Thoracic aorta (tissue), 2 donors: Measurements from ENCODE around the gene TCF4. TPM values are rescaled to one million over a fixed set of nuclear protein-coding genes. Genes with fewer than 3 reads are reported as not detected.

Experiments used
- ATAC-seq: fragments of 150-250 bp; one replicate; pipeline ENCODE4 v1.8.0; 2017; ENCODE audit warnings: low read depth; ENCODE audit not compliant: insufficient number of reproducible peaks, low FRiP score
- DNase-seq: peaks from one replicate; pipeline ENCODE4 v3.0.0-alpha.2; 2020; ENCODE audit warnings: low spot score
- H3K27ac ChIP-seq, 2 donors: fragments of 200-600 bp; sonication (generic); 1 replicate in 1 of 2; 2 replicates in 1 of 2; pipeline ENCODE4 v1.5.1; 2016; ENCODE audit warnings: mild to moderate bottlenecking in 2 of 2, moderate library complexity in 2 of 2
- H3K27me3 ChIP-seq: fragments of 200-600 bp; sonication (generic); replicated peaks from 2 replicates; pipeline ENCODE4 v1.6.0; 2016; ENCODE audit warnings: mild to moderate bottlenecking; ENCODE audit not compliant: insufficient read depth
- H3K36me3 ChIP-seq: fragments of 200-600 bp; sonication (generic); one replicate; pipeline ENCODE4 v1.5.1; 2016
- H3K4me1 ChIP-seq, 2 donors: fragments of 200-600 bp; sonication (generic); 1 replicate in 1 of 2; 2 replicates in 1 of 2; pipeline versions ENCODE4 v1.5.1 to v1.6.0; 2016; ENCODE audit warnings: low read depth in 2 of 2, mild to moderate bottlenecking in 1 of 2; ENCODE audit not compliant: control insufficient read depth in 1 of 2
- H3K4me3 ChIP-seq: fragments of 200-600 bp; sonication (generic); 2 replicates; pipeline ENCODE4 v1.5.1; 2016; ENCODE audit warnings: mild to moderate bottlenecking
- H3K9me3 ChIP-seq: fragments of 200-600 bp; sonication (generic); 2 replicates; pipeline ENCODE4 v1.5.1; 2016
- CTCF ChIP-seq: fragments of 200-600 bp; sonication (generic); IDR thresholded peaks from one replicate; pipeline ENCODE4 v1.5.1; 2019; ENCODE audit warnings: antibody characterized with exemption
- total RNA-seq, 2 donors: library from RNA; depleted of rRNA; stranded (reverse); fragments of >200 nt; gene quantifications; one replicate each; pipeline versions ENCODE4 v1.1.0 to v1.2.3, GENCODE V29; 2016

TCF4 gene
- total RNA-seq, 2 donors from 2014 or later = 178 to 267 TPM

GRCh38 chr18:55587418-55588110, 428 bp downstream of the TCF4 start:
- peaks cover 7 to 38% of the 10 kb centered on the region in 2 donors for H3K4me1 ChIP-seq
- TF ChIP-seq CTCF = no peak
- H3K4me3 ChIP-seq = peak overlapping the region; percentile 89
- no peaks in the 10 kb centered on the region for H3K27me3 ChIP-seq
- ATAC-seq (no peak), DNase-seq (no peak)
- H3K36me3 ChIP-seq = no peaks in the 10 kb centered on the region
- no peaks in the 10 kb centered on the region for H3K9me3 ChIP-seq
- peak overlapping the region; percentile 65 to 84 for H3K27ac ChIP-seq

GRCh38 chr18:55585920-55586561, 2.0 kb downstream of the TCF4 start:
- Histone ChIP-seq H3K9me3 (no peaks in the 10 kb centered on the region), H3K4me1 (peaks cover 7 to 38% of the 10 kb centered on the region in 2 donors), H3K4me3 (peak overlapping the region; percentile 89), H3K27ac (peak overlapping the region; percentile 36 to 73), H3K36me3 (no peaks in the 10 kb centered on the region), H3K27me3 (no peaks in the 10 kb centered on the region)
- ATAC-seq = no peak
- TF ChIP-seq CTCF = no peak
- no peak for DNase-seq

GRCh38 chr18:55585065-55585919, 2.7 kb downstream of the TCF4 start:
- DNase-seq = no peak
- no peaks in the 10 kb centered on the region for H3K27me3 ChIP-seq
- H3K27ac ChIP-seq = peak overlapping the region; percentile 36 to 73
- peaks cover 7 to 36% of the 10 kb centered on the region in 2 donors for H3K4me1 ChIP-seq
- H3K4me3 ChIP-seq = peak overlapping the region; percentile 89
- ATAC-seq = no peak
- no peaks in the 10 kb centered on the region for H3K9me3 ChIP-seq
- no peak for TF ChIP-seq CTCF
- no peaks in the 10 kb centered on the region for H3K36me3 ChIP-seq

GRCh38 chr18:55584201-55584600, 3.8 kb downstream of the TCF4 start:
- H3K27ac ChIP-seq = no peak overlapping the region
- H3K9me3 ChIP-seq = no peaks in the 10 kb centered on the region
- no peaks in the 10 kb centered on the region for H3K36me3 ChIP-seq
- no peak for ATAC-seq
- no peaks in the 10 kb centered on the region for H3K27me3 ChIP-seq
- peak overlapping the region; percentile 3 for H3K4me3 ChIP-seq
- TF ChIP-seq CTCF = no peak
- DNase-seq = no peak
- peaks cover 14 to 32% of the 10 kb centered on the region in 2 donors for H3K4me1 ChIP-seq

GRCh38 chr18:55582325-55582724, 5.7 kb downstream of the TCF4 start:
- H3K27me3 ChIP-seq = no peaks in the 10 kb centered on the region
- H3K36me3 ChIP-seq = peaks cover 2% of the 10 kb centered on the region
- H3K4me3 ChIP-seq = no peak overlapping the region
- no peaks in the 10 kb centered on the region for H3K9me3 ChIP-seq
- DNase-seq (no peak), ATAC-seq (no peak)
- no peak for TF ChIP-seq CTCF
- H3K27ac ChIP-seq = no peak overlapping the region
- H3K4me1 ChIP-seq = peaks cover 15 to 25% of the 10 kb centered on the region in 2 donors
